ENCODE measurements around the gene PER1. TPM values are rescaled to one million over a fixed set of nuclear protein-coding genes. Genes with fewer than 3 reads are reported as not detected.

The PER1 gene
- total and polyA plus RNA-seq, 9 of the 15 experiments (the other 6 are each of a cell fraction or from before 2014, with no cell fraction given) = 0.13 to 26.0 (median 3.4) TPM

- no TSS peak for BruUV-seq (replicated peaks)
- POLR2A ChIA-PET = interaction anchor here (0.6 to 0.8 kb wide), 2 partner anchors 25 to 222 kb away, joined by 3 read pairs; no protein-coding TSS in a partner anchor
- Histone ChIP-seq H3K79me2 (ENCODE audit: control insufficient read depth, insufficient read depth, low read length) (no peaks in the 10 kb centered on the region), H3K9me3 (replicated peaks; ENCODE audit: control insufficient read depth, insufficient read depth, low read depth, low read length) (no peaks in the 10 kb centered on the region), H3K9me1 (ENCODE audit: control insufficient read depth, insufficient read depth, low read length) (no peaks in the 10 kb centered on the region), H3K27ac (ENCODE audit: extremely low read depth, low read depth, low read length) (no peak overlapping the region), H3K4me2 (ENCODE audit: insufficient read depth, low read length) (peak overlapping the region; percentile 80), H2AFZ (ENCODE audit: low read depth, low read length) (peak overlapping the region; percentile 81), H3K36me3 (ENCODE audit: control insufficient read depth, insufficient read depth, low read length) (no peaks in the 10 kb centered on the region), H3K4me1 (replicated peaks in 1 of 2; ENCODE audit: control insufficient read depth in 2 of 2, insufficient read depth in 2 of 2, low read length in 2 of 2) (peaks cover 10 to 19% of the 10 kb centered on the region in 2 experiments; a peak in 4 of 5 replicates), H3K4me3 (peak overlapping the region; percentile 38), H3K27me3 (ENCODE audit: control insufficient read depth in 2 of 2, insufficient read depth in 2 of 2, low read length in 2 of 2) (peaks cover 3 to 10% of the 10 kb centered on the region in 2 experiments; a peak in 3 of 5 replicates), H3K9ac (ENCODE audit: insufficient read depth in 1 of 2, low read depth in 2 of 2, low read length in 2 of 2) (peak overlapping the region in 1 of 2 experiments; percentile 68; a peak in 2 of 4 replicates), H4K20me1 (replicated peaks; ENCODE audit: control insufficient read depth, insufficient read depth, low read length) (no peaks in the 10 kb centered on the region)
- intact Hi-C loops (cut with micrococcal nuclease) (loop anchor here (1.0 to 5.0 kb wide), 2 partner anchors 17 to 38 kb away; no protein-coding TSS in a partner anchor), in situ Hi-C loops (cut with MboI) (loop anchor here (5.0 kb wide), 1 partner anchor 33 kb away; no protein-coding TSS in a partner anchor)
- 1% methylated on average over 25 of the region's 63 CpGs for WGBS (ENCODE audit: insufficient coverage, low coverage, missing lambda C conversion rate)
- peak; percentile 95 for ATAC-seq
- CTCF ChIA-PET (ENCODE audit: low intra/inter-chr PET ratio) = interaction anchor here (0.6 to 4.4 kb wide), 4 partner anchors 16 to 49 kb away, joined by 3 to 24 read pairs (median 11); no protein-coding TSS in a partner anchor
- DNase-seq (ENCODE audit: extremely low read depth in 1 of 4, low spot score in 3 of 4) = peak; percentile 73 to 81 (median 78)
- no peak for FAIRE-seq
- no peak for TF ChIP-seq ZNF197 (CRISPR knock-in tag; IDR thresholded peaks at IDR 0.05; ENCODE audit: low read depth)
- peak; percentile 68 for TF ChIP-seq USF2 (CRISPR knock-in tag; IDR thresholded peaks at IDR 0.05)
- 0 out of 2 replicates have a peak, but pooled peaks have one; percentile 29 for TF ChIP-seq POLR2G (IDR thresholded peaks at IDR 0.05; ENCODE audit: low read depth, low read length)
- peak; percentile 26 for TF ChIP-seq PHF20 (IDR thresholded peaks at IDR 0.05; ENCODE audit: partially characterized antibody)
- peak; percentile 35; the same call in 1 of the 2 replicates for TF ChIP-seq RBFOX2 (IDR thresholded peaks at IDR 0.05; ENCODE audit: low read depth, low read length)
- TF ChIP-seq CEBPG (CRISPR knock-in tag; IDR thresholded peaks at IDR 0.05) = 0 out of 2 replicates have a peak, but pooled peaks have one; percentile 28
- TF ChIP-seq CEBPG (tag; conservative IDR thresholded peaks at IDR 0.05 in 1 of 2, IDR thresholded peaks at IDR 0.05 in 1 of 2) = no peak
Measured at GRCh38 chr17:8109661-8110455, 42.3 kb downstream of the PER1 start.

All from K562 (cell line).